Smooth muscle cell (in vitro differentiated cells): ENCODE measurements around the gene MFAP3. TPM values are rescaled to one million over a fixed set of nuclear protein-coding genes. Genes with fewer than 3 reads are reported as not detected.

Experiments used
- DNase-seq: peaks from one replicate; lab custom pipeline; 2025; ENCODE audit not compliant: unreplicated experiment; lab: John Stamatoyannopoulos, UW
- H2AFZ ChIP-seq: fragments of 200-600 bp; sonication (generic); 2 replicates; pipeline ENCODE4 v1.6.0; 2016; ENCODE audit warnings: antibody characterized with exemption, low read depth, mild to moderate bottlenecking
- H3F3A ChIP-seq: fragments of 200-600 bp; sonication (generic); 2 replicates; pipeline ENCODE4 v1.6.0; 2017; ENCODE audit warnings: antibody characterized with exemption, low read depth
- H3K27ac ChIP-seq: fragments of 200-600 bp; sonication (generic); 2 replicates; pipeline ENCODE4 v1.5.1; 2016; ENCODE audit warnings: low read depth, mild to moderate bottlenecking
- H3K27me3 ChIP-seq: fragments of 200-600 bp; sonication (generic); 2 replicates; pipeline ENCODE4 v1.6.1; 2016; ENCODE audit warnings: low read depth, mild to moderate bottlenecking
- H3K36me3 ChIP-seq: fragments of 200-600 bp; sonication (generic); 2 replicates; pipeline ENCODE4 v1.5.1; 2016; ENCODE audit warnings: low read depth
- H3K4me1 ChIP-seq: fragments of 200-600 bp; sonication (generic); 2 replicates; pipeline ENCODE4 v1.5.1; 2016; ENCODE audit warnings: low read depth
- H3K4me2 ChIP-seq: fragments of 200-600 bp; sonication (generic); 2 replicates; pipeline ENCODE4 v1.6.0; 2016; ENCODE audit warnings: mild to moderate bottlenecking
- H3K4me3 ChIP-seq: fragments of 200-600 bp; sonication (generic); 2 replicates; pipeline ENCODE4 v1.5.1; 2016; ENCODE audit warnings: mild to moderate bottlenecking
- H3K79me2 ChIP-seq: fragments of 200-600 bp; sonication (generic); 2 replicates; pipeline ENCODE4 v1.6.0; 2016; ENCODE audit warnings: low read depth, mild to moderate bottlenecking
- H3K9ac ChIP-seq: fragments of 200-600 bp; sonication (generic); 2 replicates; pipeline ENCODE4 v1.6.0; 2016; ENCODE audit warnings: low read depth
- H3K9me3 ChIP-seq: fragments of 200-600 bp; sonication (generic); replicated peaks from 2 replicates; pipeline ENCODE4 v1.5.1; 2016; ENCODE audit warnings: low read depth
- H4K20me1 ChIP-seq: fragments of 200-600 bp; sonication (generic); 2 replicates; pipeline ENCODE4 v1.6.0; 2016; ENCODE audit warnings: low read depth
- CTCF ChIP-seq: fragments of 200-600 bp; sonication (generic); IDR thresholded peaks from 2 replicates; pipeline ENCODE4 v1.5.1; 2017; ENCODE audit warnings: borderline replicate concordance, mild to moderate bottlenecking, antibody characterized with exemption; ENCODE audit not compliant: insufficient read depth, poor library complexity, severe bottlenecking
- WGBS: methylation state at CpG from one replicate; pipeline ENCODE4 v1.1.7; 2016; ENCODE audit warnings: low lambda C conversion rate; 5-methylcytosine and 5-hydroxymethylcytosine counted together
- polyA plus RNA-seq: library from polyadenylated mRNA; unstranded; fragments of >200 nt; fragmentation: Nextera tagmentation; extraction: Ambion mirVana; gene quantifications from 2 replicates; pipeline ENCODE4 v1.2.1, GENCODE V29; 2016
- total RNA-seq: library from RNA; depleted of rRNA; stranded (reverse); fragments of >200 nt; gene quantifications from 2 replicates; pipeline ENCODE4 v1.2.3, GENCODE V29; 2014

MFAP3 gene
- total and polyA plus RNA-seq, 2 experiments from 2014 or later: 12.6 to 76.0 TPM

GRCh38 chr5:154071799-154072413 lies 33.1 kb downstream of the MFAP3 start:
- Histone ChIP-seq H3K4me3 (no peak overlapping the region), H3K9ac (no peak overlapping the region)
- 73% methylated on average over 2 of the region's 2 CpGs for WGBS

GRCh38 chr5:154072414-154073171 lies 33.8 kb downstream of the MFAP3 start:
- no peak overlapping the region for H2AFZ ChIP-seq

More at GRCh38 chr5:154071799-154072413, 33.1 kb downstream of the MFAP3 start:
- Histone ChIP-seq H3K27ac (no peak overlapping the region), H3K4me2 (no peak overlapping the region), H3K36me3 (no peaks in the 10 kb centered on the region), H4K20me1 (no peaks in the 10 kb centered on the region), H2AFZ (no peak overlapping the region), H3K79me2 (no peaks in the 10 kb centered on the region), H3F3A (no peaks in the 10 kb centered on the region), H3K4me1 (peaks cover 8% of the 10 kb centered on the region), H3K27me3 (no peaks in the 10 kb centered on the region), H3K9me3 (no peaks in the 10 kb centered on the region)
- no peak for DNase-seq
- no peak for TF ChIP-seq CTCF

GRCh38 chr5:154076240-154076922 lies 37.6 kb downstream of the MFAP3 start:
- Histone ChIP-seq H3K4me3 (no peak overlapping the region), H3K4me2 (no peak overlapping the region), H3K79me2 (no peaks in the 10 kb centered on the region), H4K20me1 (no peaks in the 10 kb centered on the region), H3K9me3 (no peaks in the 10 kb centered on the region), H3K9ac (no peak overlapping the region), H3K27ac (no peak overlapping the region), H3K4me1 (peaks cover 15% of the 10 kb centered on the region), H3F3A (no peaks in the 10 kb centered on the region), H3K36me3 (no peaks in the 10 kb centered on the region), H3K27me3 (no peaks in the 10 kb centered on the region), H2AFZ (no peak overlapping the region)
- no peak for DNase-seq
- 79% methylated on average over 5 of the region's 5 CpGs for WGBS
- TF ChIP-seq CTCF: no peak

More at GRCh38 chr5:154072414-154073171, 33.8 kb downstream of the MFAP3 start:
- Histone ChIP-seq H3K4me1 (peaks cover 10% of the 10 kb centered on the region), H3K9me3 (no peaks in the 10 kb centered on the region), H4K20me1 (no peaks in the 10 kb centered on the region), H3K4me3 (no peak overlapping the region), H3K79me2 (no peaks in the 10 kb centered on the region), H3K27me3 (no peaks in the 10 kb centered on the region), H3K4me2 (no peak overlapping the region), H3K27ac (no peak overlapping the region), H3K9ac (no peak overlapping the region), H3F3A (no peaks in the 10 kb centered on the region), H3K36me3 (no peaks in the 10 kb centered on the region)
- WGBS: 43% methylated on average over 18 of the region's 18 CpGs
- TF ChIP-seq CTCF: peak; percentile 95
- DNase-seq: peak; percentile 36
